ENCODE measurements around the gene ERBB4. TPM values are rescaled to one million over a fixed set of nuclear protein-coding genes. Genes with fewer than 3 reads are reported as not detected.

ERBB4 gene
- total RNA-seq, 1 donor from 2014 or later: 9.2 TPM

GRCh38 chr2:211812587-211812986 is 726.0 kb downstream of the ERBB4 start:
- no peak for DNase-seq (ENCODE audit: low spot score in 2 of 2, unreplicated experiment in 2 of 2)
- Mint-ChIP-seq H3K4me3 (no peak overlapping the region), H3K9me3 (peaks cover 19% of the 10 kb centered on the region), H3K4me1 (peaks cover 6% of the 10 kb centered on the region), H3K27ac (no peak overlapping the region), H3K27me3 (ENCODE audit: low read depth) (no peaks in the 10 kb centered on the region), H3K36me3 (peaks cover 2% of the 10 kb centered on the region)
- no peak for TF ChIP-seq CTCF (IDR thresholded peaks at IDR 0.05; ENCODE audit: unreplicated experiment)

- TF ChIP-seq CTCF (IDR thresholded peaks at IDR 0.05; ENCODE audit: unreplicated experiment): no peak
- H3K4me1 Mint-ChIP-seq: no peaks in the 10 kb centered on the region
- no peak overlapping the region for H3K27ac Mint-ChIP-seq
- H3K36me3 Mint-ChIP-seq: no peaks in the 10 kb centered on the region
- no peak overlapping the region for H3K4me3 Mint-ChIP-seq
- no peaks in the 10 kb centered on the region for H3K9me3 Mint-ChIP-seq
- no peak for DNase-seq (ENCODE audit: low spot score in 2 of 2, unreplicated experiment in 2 of 2)
- no peaks in the 10 kb centered on the region for H3K27me3 Mint-ChIP-seq (ENCODE audit: low read depth)
Observed at GRCh38 chr2:211802666-211803065, 735.9 kb downstream of the ERBB4 start.

GRCh38 chr2:211800001-211800400 is 738.6 kb downstream of the ERBB4 start:
- no peak overlapping the region for H3K27ac Mint-ChIP-seq
- no peaks in the 10 kb centered on the region for H3K9me3 Mint-ChIP-seq
- DNase-seq (ENCODE audit: low spot score in 2 of 2, unreplicated experiment in 2 of 2): no peak
- no peak for TF ChIP-seq CTCF (IDR thresholded peaks at IDR 0.05; ENCODE audit: unreplicated experiment)
- H3K27me3 Mint-ChIP-seq (ENCODE audit: low read depth): no peaks in the 10 kb centered on the region
- no peaks in the 10 kb centered on the region for H3K4me1 Mint-ChIP-seq
- H3K4me3 Mint-ChIP-seq: no peak overlapping the region
- no peaks in the 10 kb centered on the region for H3K36me3 Mint-ChIP-seq

GRCh38 chr2:211798868-211799267 is 739.7 kb downstream of the ERBB4 start:
- no peak for DNase-seq (ENCODE audit: low spot score in 2 of 2, unreplicated experiment in 2 of 2)
- no peak overlapping the region for H3K4me3 Mint-ChIP-seq
- TF ChIP-seq CTCF (IDR thresholded peaks at IDR 0.05; ENCODE audit: unreplicated experiment): no peak
- H3K4me1 Mint-ChIP-seq: no peaks in the 10 kb centered on the region
- H3K9me3 Mint-ChIP-seq: no peaks in the 10 kb centered on the region
- H3K27ac Mint-ChIP-seq: no peak overlapping the region
- no peaks in the 10 kb centered on the region for H3K36me3 Mint-ChIP-seq
- H3K27me3 Mint-ChIP-seq (ENCODE audit: low read depth): no peaks in the 10 kb centered on the region

- Mint-ChIP-seq H3K36me3 (no peaks in the 10 kb centered on the region), H3K27ac (no peak overlapping the region), H3K27me3 (ENCODE audit: low read depth) (no peaks in the 10 kb centered on the region), H3K9me3 (no peaks in the 10 kb centered on the region), H3K4me3 (no peak overlapping the region), H3K4me1 (peaks cover 11% of the 10 kb centered on the region)
- DNase-seq (ENCODE audit: low spot score in 2 of 2, unreplicated experiment in 2 of 2): no peak
- TF ChIP-seq CTCF (IDR thresholded peaks at IDR 0.05; ENCODE audit: unreplicated experiment): no peak
Observed at GRCh38 chr2:211793690-211794089, 744.9 kb downstream of the ERBB4 start.

GRCh38 chr2:211789982-211790381 is 748.6 kb downstream of the ERBB4 start:
- TF ChIP-seq CTCF (IDR thresholded peaks at IDR 0.05; ENCODE audit: unreplicated experiment): no peak
- H3K4me1 Mint-ChIP-seq: peaks cover 11% of the 10 kb centered on the region
- no peak for DNase-seq (ENCODE audit: low spot score in 2 of 2, unreplicated experiment in 2 of 2)
- no peak overlapping the region for H3K4me3 Mint-ChIP-seq
- no peaks in the 10 kb centered on the region for H3K9me3 Mint-ChIP-seq
- no peaks in the 10 kb centered on the region for H3K36me3 Mint-ChIP-seq
- no peaks in the 10 kb centered on the region for H3K27me3 Mint-ChIP-seq (ENCODE audit: low read depth)
- H3K27ac Mint-ChIP-seq: no peak overlapping the region
